ENCODE data around the gene DIDO1. TPM values are rescaled to one million over a fixed set of nuclear protein-coding genes. Genes with fewer than 3 reads are reported as not detected.

Gene DIDO1
- total and polyA plus RNA-seq, 9 of the 15 experiments (the other 6 are each of a cell fraction or from before 2014, with no cell fraction given), result 4.4 to 46.8 (median 31.2) TPM

DNA sequence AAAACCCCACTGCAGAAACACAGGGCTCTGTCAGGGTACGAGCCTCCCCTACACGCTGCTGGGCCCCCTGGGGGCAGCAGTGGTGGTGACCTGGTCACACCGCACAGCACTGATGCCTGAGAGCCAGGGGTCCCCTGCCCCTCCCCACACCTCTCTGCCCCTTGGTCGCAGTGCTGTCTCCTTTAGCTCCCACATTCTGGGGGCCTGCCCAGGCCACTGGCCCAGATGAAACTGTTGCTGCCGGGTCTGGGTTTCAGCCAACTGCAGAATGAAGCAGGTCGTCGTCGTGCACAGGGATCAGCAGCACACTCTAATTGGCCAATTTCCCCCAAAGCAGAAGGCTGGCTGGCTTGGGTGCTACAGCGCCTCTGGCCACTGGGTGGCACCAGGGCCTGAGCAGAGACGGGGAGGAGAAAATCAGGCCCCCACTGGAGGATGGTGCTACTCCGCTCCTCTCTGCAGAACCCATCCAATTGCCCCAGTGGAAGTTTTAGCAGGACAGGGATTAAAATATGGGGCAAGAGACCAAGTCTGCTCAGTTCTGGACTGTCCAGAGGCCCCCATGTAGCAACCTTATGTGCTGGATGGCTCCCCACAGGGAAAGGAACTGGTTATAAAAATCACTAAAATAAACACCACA lies 26.1 kb downstream of the DIDO1 start (continued):
- TF ChIP-seq, protein P1, sequence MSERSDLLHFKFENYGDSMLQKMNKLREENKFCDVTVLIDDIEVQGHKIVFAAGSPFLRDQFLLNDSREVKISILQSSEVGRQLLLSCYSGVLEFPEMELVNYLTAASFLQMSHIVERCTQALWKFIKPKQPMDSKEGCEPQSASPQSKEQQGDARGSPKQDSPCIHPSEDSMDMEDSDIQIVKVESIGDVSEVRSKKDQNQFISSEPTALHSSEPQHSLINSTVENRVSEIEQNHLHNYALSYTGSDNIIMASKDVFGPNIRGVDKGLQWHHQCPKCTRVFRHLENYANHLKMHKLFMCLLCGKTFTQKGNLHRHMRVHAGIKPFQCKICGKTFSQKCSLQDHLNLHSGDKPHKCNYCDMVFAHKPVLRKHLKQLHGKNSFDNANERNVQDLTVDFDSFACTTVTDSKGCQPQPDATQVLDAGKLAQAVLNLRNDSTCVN (CRISPR knock-in tag; IDR thresholded peaks at IDR 0.05), result no peak
- TF ChIP-seq, protein P2, sequence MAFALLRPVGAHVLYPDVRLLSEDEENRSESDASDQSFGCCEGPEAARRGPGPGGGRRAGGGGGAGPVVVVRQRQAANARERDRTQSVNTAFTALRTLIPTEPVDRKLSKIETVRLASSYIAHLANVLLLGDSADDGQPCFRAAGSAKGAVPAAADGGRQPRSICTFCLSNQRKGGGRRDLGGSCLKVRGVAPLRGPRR (CRISPR knock-in tag; IDR thresholded peaks at IDR 0.05), result no peak
- TF ChIP-seq, protein P3, sequence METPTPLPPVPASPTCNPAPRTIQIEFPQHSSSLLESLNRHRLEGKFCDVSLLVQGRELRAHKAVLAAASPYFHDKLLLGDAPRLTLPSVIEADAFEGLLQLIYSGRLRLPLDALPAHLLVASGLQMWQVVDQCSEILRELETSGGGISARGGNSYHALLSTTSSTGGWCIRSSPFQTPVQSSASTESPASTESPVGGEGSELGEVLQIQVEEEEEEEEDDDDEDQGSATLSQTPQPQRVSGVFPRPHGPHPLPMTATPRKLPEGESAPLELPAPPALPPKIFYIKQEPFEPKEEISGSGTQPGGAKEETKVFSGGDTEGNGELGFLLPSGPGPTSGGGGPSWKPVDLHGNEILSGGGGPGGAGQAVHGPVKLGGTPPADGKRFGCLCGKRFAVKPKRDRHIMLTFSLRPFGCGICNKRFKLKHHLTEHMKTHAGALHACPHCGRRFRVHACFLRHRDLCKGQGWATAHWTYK (CRISPR knock-in tag; IDR thresholded peaks at IDR 0.05), result no peak
- TF ChIP-seq RBM39 (optimal IDR thresholded peaks at IDR 0.05; ENCODE audit: low read depth, low read length) (no peak), LCOR (CRISPR knock-in tag; IDR thresholded peaks at IDR 0.05) (peak; percentile 52), CHCHD3 (CRISPR knock-in tag; IDR thresholded peaks at IDR 0.05) (no peak), SMAD1 (IDR thresholded peaks at IDR 0.05; ENCODE audit: low read depth, low read length, partially characterized antibody) (no peak), ETV1 (tag; conservative IDR thresholded peaks at IDR 0.05; ENCODE audit: low read depth) (no peak), ZSCAN32 (CRISPR knock-in tag; IDR thresholded peaks at IDR 0.05) (no peak), CXXC5 (CRISPR knock-in tag; IDR thresholded peaks at IDR 0.05) (no peak), SIX5 (IDR thresholded peaks at IDR 0.05; ENCODE audit: borderline replicate concordance in 1 of 2, insufficient read depth in 1 of 2, low read depth in 1 of 2, low read length in 2 of 2) (no peak), FOXP1 (CRISPR knock-in tag; IDR thresholded peaks at IDR 0.05) (no peak), HNRNPL (IDR thresholded peaks at IDR 0.05; ENCODE audit: low read depth, low read length) (no peak), CBX8 (IDR thresholded peaks at IDR 0.05; ENCODE audit: borderline replicate concordance, extremely low read depth, low read depth, low read length, poor library complexity, severe bottlenecking) (no peak), STAT5B (CRISPR knock-in tag; IDR thresholded peaks at IDR 0.05) (no peak), ZEB2 (IDR thresholded peaks at IDR 0.05) (no peak), MEF2A (IDR thresholded peaks at IDR 0.05; ENCODE audit: control insufficient read depth, low read depth, low read length) (no peak), KDM5B (IDR thresholded peaks at IDR 0.05; ENCODE audit: insufficient replicate concordance, low read depth, low read length) (peak; percentile 42), HNRNPH1 (optimal IDR thresholded peaks at IDR 0.05; ENCODE audit: low read depth, low read length) (no peak), MECOM (CRISPR knock-in tag; IDR thresholded peaks at IDR 0.05) (no peak), ZNF146 (CRISPR knock-in tag; IDR thresholded peaks at IDR 0.05; ENCODE audit: unreplicated experiment) (no peak), EP300 (IDR thresholded peaks at IDR 0.05; ENCODE audit: low read length) (0 out of 2 replicates have a peak, but pooled peaks have one; percentile 22)
- TF ChIP-seq, protein P4, sequence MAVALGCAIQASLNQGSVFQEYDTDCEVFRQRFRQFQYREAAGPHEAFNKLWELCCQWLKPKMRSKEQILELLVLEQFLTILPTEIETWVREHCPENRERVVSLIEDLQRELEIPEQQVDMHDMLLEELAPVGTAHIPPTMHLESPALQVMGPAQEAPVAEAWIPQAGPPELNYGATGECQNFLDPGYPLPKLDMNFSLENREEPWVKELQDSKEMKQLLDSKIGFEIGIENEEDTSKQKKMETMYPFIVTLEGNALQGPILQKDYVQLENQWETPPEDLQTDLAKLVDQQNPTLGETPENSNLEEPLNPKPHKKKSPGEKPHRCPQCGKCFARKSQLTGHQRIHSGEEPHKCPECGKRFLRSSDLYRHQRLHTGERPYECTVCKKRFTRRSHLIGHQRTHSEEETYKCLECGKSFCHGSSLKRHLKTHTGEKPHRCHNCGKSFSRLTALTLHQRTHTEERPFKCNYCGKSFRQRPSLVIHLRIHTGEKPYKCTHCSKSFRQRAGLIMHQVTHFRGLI (CRISPR knock-in tag; IDR thresholded peaks at IDR 0.05), result no peak
- TF ChIP-seq, protein P5, sequence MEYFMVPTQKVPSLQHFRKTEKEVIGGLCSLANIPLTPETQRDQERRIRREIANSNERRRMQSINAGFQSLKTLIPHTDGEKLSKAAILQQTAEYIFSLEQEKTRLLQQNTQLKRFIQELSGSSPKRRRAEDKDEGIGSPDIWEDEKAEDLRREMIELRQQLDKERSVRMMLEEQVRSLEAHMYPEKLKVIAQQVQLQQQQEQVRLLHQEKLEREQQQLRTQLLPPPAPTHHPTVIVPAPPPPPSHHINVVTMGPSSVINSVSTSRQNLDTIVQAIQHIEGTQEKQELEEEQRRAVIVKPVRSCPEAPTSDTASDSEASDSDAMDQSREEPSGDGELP (CRISPR knock-in tag; IDR thresholded peaks at IDR 0.05; ENCODE audit: borderline replicate concordance), result 0 out of 2 replicates have a peak, but pooled peaks have one; percentile 43

All from K562 (cell line).